Measurements from ENCODE around the gene LEP. TPM values are rescaled to one million over a fixed set of nuclear protein-coding genes. Genes with fewer than 3 reads are reported as not detected.

The LEP gene
- total and polyA plus RNA-seq, 4 donors = 0.02 TPM; not detected in 3

GRCh38 chr7:128215739-128216138 is 25.3 kb upstream of the LEP start (continued):
- no peak for TF ChIP-seq REST (IDR thresholded peaks at IDR 0.05)

GRCh38 chr7:128217030-128217805 is 23.9 kb upstream of the LEP start:
- no peak overlapping the region for H3K4me3 ChIP-seq (ENCODE audit: low read depth in 1 of 3, low read length in 3 of 3)
- H3K27me3 ChIP-seq (ENCODE audit: control insufficient read depth in 4 of 4, insufficient read depth in 4 of 4, low read length in 3 of 4) = peaks cover 0 to 4% (median 0%) of the 10 kb centered on the region in 4 donors
- peak overlapping the region in 1 of 2 donors; percentile 50 for H3K27ac ChIP-seq (ENCODE audit: low read depth in 1 of 2, low read length in 2 of 2)
- H3K9ac ChIP-seq (ENCODE audit: low read depth in 1 of 2, low read length in 2 of 2) = no peak overlapping the region
- WGBS = 83% methylated on average over 12 of the region's 12 CpGs
- no peaks in the 10 kb centered on the region for H3K4me1 ChIP-seq (ENCODE audit: control insufficient read depth in 4 of 4, insufficient read depth in 4 of 4, low read length in 3 of 4)
- TF ChIP-seq CTCF (IDR thresholded peaks at IDR 0.05; ENCODE audit: low read depth, low read length, missing input control) (no peak), GABPA (IDR thresholded peaks at IDR 0.05 in 1 of 2, conservative IDR thresholded peaks at IDR 0.05 in 1 of 2) (no peak), NR2F2 (IDR thresholded peaks at IDR 0.05) (no peak), RXRA (IDR thresholded peaks at IDR 0.05) (no peak), RAD21 (IDR thresholded peaks at IDR 0.05) (no peak), JUND (IDR thresholded peaks at IDR 0.05) (no peak), ATF3 (IDR thresholded peaks at IDR 0.05) (no peak), HNF4G (IDR thresholded peaks at IDR 0.05) (no peak), ZBTB33 (IDR thresholded peaks at IDR 0.05) (no peak), FOXA1 (IDR thresholded peaks at IDR 0.05) (no peak), EGR1 (IDR thresholded peaks at IDR 0.05; ENCODE audit: low read depth in 2 of 2) (no peak), REST (IDR thresholded peaks at IDR 0.05) (no peak), YY1 (IDR thresholded peaks at IDR 0.05) (no peak), SP1 (IDR thresholded peaks at IDR 0.05) (no peak), HNF4A (conservative IDR thresholded peaks at IDR 0.05) (no peak), FOXA2 (IDR thresholded peaks at IDR 0.05) (no peak), TAF1 (conservative IDR thresholded peaks at IDR 0.05) (no peak), MAX (IDR thresholded peaks at IDR 0.05) (no peak)
- no peaks in the 10 kb centered on the region for H3K36me3 ChIP-seq (ENCODE audit: control insufficient read depth in 4 of 4, insufficient read depth in 3 of 4, low read depth in 1 of 4, low read length in 3 of 4)
- H3K9me3 ChIP-seq (ENCODE audit: control insufficient read depth in 4 of 4, low read length in 3 of 4) = no peaks in the 10 kb centered on the region
- DNase-seq (ENCODE audit: low spot score) = no peak

Measured in liver (tissue), 9 donors.